Non-pigmented ciliary epithelial cell (primary cell): Measurements from ENCODE around the gene CORIN.

ENCODE experiments used
- DNase-seq: peaks from one replicate; pipeline ENCODE4 v3.0.0-alpha.2; 2010; ENCODE audit warnings: low read depth

The CORIN gene, protein sequence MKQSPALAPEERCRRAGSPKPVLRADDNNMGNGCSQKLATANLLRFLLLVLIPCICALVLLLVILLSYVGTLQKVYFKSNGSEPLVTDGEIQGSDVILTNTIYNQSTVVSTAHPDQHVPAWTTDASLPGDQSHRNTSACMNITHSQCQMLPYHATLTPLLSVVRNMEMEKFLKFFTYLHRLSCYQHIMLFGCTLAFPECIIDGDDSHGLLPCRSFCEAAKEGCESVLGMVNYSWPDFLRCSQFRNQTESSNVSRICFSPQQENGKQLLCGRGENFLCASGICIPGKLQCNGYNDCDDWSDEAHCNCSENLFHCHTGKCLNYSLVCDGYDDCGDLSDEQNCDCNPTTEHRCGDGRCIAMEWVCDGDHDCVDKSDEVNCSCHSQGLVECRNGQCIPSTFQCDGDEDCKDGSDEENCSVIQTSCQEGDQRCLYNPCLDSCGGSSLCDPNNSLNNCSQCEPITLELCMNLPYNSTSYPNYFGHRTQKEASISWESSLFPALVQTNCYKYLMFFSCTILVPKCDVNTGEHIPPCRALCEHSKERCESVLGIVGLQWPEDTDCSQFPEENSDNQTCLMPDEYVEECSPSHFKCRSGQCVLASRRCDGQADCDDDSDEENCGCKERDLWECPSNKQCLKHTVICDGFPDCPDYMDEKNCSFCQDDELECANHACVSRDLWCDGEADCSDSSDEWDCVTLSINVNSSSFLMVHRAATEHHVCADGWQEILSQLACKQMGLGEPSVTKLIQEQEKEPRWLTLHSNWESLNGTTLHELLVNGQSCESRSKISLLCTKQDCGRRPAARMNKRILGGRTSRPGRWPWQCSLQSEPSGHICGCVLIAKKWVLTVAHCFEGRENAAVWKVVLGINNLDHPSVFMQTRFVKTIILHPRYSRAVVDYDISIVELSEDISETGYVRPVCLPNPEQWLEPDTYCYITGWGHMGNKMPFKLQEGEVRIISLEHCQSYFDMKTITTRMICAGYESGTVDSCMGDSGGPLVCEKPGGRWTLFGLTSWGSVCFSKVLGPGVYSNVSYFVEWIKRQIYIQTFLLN

DNA sequence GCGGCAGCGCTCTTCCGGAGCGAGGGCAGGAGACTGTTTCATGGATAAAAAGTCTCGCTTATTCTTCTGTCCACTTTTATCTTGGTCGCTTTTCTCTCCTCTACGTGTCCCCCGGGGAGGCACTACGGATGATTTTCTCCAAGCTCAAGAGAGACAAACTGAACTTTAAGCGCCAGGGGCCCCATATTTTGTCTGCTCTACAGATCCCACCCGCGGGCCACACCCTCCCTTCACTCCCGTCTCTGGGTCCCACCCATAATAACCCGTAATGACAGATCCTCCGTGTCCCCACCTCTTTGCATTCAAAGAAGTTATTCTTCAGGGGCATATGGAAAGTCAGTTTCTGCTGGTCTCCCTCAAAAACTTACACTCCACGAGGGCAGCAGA lies at the start of gene CORIN:
TSS of gene CORIN (minus strand) at position 160 of the 387 bp plus-strand sequence. CDS start at position 42, 118 bp downstream.
- DNase-seq = no peak

DNA sequence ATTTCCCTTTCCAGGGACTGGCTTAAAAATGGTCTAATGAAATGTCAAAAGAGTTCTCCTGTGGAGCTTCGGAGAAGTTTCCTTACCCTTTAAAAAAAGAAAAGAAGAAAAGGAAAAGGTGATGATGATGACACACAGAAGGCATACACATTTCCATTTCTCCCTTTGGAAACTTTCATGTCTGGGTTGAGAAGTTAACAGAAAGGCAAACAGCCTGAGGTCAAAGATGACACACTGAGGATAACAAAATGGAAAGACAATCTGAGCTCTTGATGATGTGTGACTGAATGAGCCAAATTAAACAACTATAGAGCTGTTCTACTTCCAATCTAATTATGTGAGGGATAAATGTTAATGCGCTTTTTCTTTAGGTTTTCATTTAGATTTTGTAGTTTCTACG lies 44.4 kb upstream of the CORIN start:
- no peak for DNase-seq

DNA sequence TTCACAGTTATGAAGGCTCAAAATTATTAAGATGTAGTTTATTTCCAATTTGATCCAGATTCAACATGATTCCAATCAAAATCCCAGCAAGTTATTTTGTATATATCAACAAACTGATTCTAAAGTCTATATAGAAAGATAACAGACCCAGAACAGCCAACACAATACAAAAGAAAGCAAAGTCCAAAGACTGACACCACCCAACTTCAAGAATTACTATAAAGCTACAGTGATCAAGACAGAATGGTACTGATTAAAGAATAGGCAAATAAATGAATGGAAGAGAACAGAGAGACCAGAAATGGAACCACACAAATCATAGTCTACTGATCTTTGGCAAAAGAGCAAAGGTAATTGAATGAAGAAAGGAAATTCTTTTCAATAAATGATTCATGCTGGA lies 41.6 kb upstream of the CORIN start:
- no peak for DNase-seq

DNA sequence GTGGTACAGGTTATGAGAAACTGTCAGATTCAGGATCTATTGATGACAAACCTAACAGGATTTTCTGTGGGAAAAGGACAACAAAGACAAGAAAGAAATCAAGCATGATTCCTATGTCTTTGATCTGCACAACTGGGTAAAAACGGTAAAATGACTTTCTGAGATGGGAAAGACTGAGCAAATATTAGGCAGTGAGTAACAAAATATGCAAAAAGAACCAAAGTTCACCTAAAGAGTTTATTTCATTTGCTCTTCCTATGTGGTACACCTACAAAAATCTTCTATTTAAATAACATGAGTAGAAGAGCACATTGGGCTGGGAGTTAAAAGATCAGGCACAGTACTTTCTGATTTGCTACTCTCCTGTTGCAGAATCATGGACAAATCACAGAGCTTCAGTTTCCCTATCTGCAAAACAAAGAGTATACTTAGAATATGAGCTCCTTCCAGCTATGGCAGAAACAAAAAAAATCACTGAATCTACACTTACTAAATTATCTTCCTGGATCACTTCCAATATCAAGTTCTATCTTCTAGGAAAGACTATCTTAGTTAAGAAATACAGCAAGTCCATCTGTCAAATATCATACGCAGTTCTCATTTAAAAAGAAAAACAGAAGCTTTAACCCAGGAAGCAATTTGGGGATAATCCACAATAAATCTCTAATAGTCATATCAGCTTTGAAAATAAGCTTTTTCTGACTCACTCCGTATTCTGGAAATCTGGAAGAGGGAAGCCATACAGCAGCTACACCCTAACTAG lies 39.1 kb upstream of the CORIN start:
- no peak for DNase-seq

DNA sequence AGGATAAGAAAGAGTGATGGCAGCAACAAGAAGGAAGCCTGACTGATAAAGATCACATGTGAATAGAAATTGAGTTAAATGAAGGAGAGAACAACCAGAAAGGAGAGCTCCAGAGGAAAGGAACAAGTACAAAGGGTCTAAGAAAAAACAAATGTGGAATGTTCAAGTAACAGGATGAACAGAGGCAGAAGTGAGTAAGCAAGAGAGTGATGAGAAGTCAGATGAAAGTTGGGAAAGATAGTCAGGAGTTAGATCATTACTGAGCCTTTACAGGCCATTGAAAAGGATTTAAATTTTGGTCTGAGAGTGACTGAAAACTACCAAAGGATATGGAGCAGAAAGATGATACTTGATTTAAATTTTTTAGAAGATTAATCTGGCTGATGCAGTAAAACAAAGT lies 38.4 kb upstream of the CORIN start:
- DNase-seq = no peak

DNA sequence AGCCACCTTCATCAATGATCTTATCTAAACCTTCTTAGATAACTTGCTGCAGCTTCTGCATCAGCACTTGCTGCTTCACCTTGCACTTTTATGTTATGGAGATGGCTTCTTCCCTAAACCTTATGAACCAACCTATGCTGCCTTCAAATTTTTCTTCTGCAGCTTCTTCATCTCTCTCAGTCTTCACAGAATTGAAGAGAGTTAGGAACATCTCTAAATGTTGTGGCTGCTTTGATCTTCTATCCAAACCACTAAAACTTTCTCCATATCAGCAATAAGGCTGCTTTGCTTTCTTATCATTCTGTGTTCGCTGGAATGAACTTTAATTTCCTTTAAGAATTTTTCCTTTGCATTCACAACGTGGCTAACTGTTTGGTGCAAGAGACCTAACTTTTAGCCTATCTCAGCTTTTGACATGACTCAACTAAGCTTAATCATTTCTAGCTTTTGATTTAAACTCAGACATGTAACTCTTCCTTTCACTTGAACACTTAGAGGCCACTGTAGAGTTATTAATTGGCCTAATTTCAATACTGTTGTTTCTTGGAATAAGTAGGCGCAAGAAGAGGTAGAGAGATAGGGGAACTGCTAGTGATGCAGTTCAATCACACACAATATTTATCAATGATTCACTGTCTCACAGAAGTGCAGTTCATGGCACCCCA lies 36.1 kb upstream of the CORIN start:
- no peak for DNase-seq

DNA sequence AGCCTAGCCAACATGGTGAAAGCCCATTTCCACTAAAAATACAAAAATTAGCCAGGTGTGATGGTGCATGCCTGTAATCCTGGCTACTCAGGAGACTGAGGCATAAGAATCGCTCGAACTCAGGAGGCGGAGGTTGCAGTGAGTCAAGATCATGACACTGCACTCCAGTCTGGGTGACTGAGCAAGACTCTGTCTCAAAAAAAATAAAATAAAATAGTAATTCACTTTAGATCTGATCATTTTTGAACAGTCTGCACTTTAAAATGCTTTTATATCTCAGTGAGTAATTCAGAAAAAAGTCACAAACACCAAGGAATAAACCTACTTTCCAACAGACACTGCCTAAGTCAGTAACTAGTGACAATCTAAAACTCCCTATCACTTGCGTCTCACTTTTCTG lies 25.6 kb upstream of the CORIN start:
- no peak for DNase-seq

DNA sequence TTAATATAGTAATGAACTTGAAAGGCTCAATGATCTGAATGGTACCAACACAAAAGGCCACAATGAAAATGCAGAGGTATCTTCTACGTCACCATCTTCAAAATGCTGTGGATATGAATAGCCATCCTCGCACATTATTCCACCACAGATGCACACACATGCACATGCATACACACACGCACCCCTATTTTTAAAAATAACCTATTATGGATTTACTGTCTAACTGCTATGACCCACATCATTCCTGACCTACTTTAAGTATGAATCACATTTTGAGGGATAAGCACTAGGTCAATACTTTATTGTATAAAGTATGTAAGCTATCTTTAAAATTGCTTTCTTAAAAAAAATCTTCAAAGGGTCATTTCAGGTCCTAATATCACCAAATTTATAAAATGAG lies 24.4 kb upstream of the CORIN start:
- DNase-seq = peak; percentile 73

DNA sequence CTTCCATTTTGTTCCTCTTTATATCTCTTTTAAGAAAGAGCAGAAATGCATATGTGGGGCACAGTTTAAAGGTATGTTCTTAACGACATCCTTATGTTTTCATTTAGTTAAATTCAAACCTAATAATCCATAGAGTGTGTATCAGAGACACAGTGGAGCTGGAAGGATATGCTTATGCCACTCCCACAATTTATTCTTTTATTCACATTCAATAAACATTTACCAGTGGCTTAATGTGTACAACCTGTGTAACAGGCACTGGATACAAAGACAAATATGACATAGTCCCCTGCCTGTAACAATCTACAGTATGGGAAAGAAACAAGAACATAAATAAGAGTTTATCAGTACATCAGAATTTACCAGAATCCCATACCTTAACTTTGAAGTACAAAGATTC lies 22.4 kb upstream of the CORIN start:
- DNase-seq = no peak

DNA sequence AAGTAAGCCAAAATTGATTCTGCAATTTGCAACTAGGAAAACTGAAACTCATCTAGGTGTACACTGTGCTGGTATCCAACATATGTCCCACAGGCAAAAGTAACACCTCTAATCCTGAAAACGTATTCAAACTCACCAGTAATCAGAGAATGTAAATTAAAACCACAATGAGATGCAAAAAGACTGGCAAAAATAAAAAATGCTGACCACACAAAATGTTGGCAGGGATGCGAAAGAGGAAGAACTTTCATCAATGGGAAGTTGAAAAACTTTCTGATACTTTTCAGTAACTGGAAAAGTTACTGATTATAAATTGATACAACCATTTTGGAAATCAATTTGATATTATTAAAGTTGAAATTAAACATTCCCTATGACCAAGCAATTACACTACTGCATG lies 20.1 kb upstream of the CORIN start:
- DNase-seq = no peak

DNA sequence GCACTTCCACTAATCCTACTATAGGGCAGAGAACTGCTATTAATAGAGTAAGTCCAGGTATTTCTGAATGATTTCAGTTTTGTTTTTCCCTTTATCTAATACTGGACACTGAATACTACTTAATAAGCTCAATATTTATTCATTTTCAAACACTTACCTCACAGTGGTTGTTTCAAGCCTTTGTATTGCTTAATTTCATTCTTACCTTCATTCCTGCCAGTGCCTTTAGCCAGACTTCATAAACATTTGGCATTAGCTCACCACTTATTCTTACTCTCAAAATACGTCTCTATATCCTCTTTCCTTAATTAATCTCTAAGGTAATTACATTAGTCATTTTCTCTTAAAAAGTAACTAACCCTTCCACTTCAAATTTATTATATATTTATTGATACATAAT lies 18.8 kb upstream of the CORIN start:
- DNase-seq = no peak

DNA sequence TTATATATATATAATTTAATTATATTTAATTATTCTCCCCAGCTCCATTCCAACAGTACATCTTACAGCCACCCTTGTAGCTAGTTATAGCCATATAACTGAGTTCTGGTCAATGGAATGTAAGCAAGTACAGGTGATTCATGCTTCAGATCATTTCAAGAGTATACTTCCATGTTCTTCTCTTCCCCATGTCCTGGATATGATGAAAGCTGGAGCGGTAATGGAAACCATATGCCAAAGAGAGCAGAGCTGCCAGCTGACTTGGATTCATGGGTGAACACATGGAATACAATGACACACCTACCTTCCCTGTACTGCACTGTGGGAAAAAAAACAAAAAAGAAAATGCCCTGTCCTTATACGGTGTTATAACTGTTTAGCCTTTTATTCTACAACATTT lies 17.5 kb upstream of the CORIN start:
- DNase-seq = peak; percentile 78

DNA sequence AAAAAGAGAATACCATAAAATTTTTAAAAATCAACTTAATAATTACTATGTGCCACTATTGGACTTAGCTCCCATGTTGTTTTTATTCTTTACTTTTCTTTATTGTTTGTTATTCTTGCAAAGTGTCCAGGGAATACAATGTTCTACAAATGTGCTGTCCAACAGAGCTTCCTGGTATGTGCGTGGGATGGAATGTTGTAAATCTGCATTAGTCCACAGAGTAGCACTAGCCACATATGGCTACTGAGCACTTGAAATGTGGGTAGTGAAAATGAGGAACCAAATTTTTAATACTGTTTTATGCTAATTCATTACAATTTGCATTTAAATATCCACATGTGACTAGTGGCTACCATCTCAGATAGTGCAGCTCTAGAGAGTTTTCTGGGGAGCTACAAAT lies 14.3 kb upstream of the CORIN start:
- peak; percentile 94 for DNase-seq

DNA sequence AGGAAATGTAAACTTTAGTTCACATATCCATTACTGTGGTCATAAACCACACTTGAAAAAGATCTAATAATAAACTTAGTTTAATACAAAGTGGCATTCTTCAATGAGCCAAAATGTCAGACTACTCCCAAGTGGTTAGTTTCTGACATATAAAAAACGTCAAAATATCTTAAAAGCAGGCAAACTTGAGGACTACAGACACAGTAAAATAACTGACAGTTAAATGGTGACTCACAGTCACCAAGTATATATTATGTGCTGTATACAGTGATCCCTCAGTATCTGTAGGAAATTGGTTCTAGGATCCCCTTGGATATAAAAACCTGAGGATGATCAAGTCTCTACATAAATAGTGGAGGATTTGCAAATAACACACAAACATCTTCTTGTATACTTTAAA lies 11.6 kb upstream of the CORIN start:
- no peak for DNase-seq

DNA sequence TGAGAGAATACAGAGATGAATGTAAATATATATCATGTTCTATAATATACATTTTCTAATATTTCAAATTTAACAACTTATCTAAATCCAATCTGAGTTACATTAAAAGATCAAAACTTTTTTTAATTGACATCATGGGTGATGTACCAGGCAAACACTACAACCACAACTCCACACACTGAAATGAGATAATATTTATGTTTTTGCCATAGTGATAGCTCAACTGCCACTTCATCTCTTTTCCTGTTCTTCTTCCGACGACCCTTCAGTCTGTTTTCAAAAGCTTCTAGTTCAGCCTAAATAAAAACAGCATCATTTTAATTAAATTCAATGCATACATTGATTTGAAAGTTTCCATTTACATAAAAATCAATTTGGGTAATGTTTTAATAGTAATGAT lies 10.2 kb upstream of the CORIN start:
- DNase-seq = no peak

DNA sequence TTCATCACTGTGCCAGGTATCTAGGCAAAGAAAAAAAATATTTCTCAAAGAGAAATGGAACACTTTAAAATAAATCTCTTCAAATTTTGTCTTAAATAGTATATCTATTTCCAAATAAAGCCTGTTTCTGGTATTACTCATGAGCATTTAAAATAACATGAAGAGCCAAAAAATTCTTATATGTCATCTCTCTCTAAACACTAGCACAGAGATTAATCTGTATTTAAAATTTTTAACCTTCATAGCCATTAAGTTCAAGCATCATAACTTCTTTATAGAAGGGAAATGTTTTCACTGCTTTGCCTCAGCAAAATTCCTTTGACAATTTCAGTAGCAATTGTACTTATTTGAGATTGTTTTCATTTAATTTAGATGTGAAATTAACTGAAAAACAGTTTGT lies 5.1 kb upstream of the CORIN start:
- DNase-seq = no peak

DNA sequence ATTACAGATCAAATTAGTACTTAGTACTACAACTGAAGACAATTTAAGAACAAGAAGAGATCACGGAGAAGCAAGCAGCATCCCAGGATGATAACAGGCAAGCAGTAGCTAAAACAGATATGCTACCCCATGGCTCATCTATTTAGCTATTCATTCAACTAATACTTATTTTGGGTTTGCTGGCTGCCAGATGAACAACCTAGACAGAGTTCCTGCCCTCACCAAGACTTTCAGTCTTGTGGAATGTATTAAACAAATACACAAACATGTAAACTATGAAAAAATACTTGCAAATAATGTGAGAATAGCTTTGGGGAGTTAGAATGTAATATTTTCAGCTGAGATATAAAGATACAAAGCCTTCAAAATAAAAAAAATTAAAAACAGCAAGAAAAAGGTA lies 2.4 kb upstream of the CORIN start:
- DNase-seq = no peak

DNA sequence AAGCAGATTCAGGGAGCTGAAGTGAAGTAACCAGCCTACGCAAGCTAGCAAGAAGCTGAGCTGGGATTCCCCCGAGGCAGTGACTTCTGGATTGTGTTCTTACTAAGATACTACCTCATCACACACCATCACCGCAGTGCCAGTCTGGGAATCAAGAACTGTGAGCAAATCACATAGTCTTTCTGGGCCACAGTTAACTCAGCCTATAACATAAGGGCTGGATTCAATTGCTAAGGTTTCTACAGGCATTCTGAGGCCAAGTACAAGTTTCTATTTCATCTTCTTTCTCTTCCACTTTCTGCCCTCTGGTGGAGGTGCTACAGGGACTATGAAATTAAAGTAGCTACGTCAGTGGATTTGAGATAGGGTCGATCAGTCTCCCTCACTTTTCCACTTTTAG lies 1.4 kb upstream of the CORIN start:
- no peak for DNase-seq

DNA sequence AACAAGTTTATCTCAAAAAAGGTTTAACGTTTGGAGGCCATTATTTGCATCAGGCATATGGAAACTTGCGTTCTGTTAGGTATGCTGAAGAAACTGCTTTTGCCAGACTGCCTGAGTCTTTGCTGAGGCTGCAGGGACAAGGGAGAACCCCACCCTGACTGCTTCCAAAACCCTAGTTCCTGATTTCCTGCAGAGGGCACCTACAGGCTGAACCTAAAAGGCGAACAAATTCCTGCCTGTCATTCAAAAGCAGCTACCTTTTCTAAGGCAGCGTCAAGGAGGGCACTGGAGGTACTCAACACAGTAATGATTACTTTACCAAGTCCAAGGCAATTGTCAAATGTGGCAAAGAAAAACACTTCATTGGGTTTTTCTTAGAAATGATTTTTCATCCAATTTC lies 578 bp upstream of the CORIN start:
- DNase-seq = no peak

DNA sequence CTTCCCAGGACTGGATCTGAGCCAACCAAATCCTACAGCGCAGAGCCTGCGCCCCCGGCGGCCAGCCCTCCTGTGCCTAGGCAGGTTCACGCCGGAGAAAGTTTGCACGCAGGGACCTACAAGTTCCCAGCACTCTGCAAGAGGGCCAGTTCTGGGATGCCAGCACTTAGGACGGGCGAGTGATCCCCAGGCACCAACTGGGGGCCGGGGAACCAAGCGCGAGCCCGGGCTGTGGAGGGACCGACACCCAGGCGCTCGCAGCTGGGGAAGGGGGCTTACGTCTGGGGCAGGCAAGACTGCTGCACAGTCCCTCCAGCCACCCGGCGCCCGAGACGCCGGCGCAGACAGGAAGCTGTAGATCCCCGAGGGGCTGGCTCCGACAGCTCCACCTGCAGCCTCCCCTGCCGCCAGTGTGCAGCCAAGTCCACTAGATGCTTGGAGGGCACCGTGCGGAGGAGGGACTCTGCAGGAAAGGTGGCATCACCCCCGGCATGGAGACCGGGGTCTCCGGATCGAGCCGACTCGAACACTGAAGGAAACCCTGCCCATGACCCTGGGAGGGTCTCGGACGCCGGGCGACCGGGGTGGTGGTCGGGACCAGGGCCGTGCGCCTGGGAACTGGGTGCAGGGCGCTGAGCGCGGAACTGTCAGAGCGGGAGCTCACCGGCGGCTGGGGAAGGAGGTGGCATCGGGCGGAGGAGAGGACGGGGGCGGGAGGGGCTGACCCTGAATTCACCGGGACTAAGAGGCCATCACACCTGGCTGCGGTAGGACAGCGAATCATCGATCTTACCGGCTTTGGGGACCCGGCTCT lies 566 bp downstream of the CORIN start:
- no peak for DNase-seq

DNA sequence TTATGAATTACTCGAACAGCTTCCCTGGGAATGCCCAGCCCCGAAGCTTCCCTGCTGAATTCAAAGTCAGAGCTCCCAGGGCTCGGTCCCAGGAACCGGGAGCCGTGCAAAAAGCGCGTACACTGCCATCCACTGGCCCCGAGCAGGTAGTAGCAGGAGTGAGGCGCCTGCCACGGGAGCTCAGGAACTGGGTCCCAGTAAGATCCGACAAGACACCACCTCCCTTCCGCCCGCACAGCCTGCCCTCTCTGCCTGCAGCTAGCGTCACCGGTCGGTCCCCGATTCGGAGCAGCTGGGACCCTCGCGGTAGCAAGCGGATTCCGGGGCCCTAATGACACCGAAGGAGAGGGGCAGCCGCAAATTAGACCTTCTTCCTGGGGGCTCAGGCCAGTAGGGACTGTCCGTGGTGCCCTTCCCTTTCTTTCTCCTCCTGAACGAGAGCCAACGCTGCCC lies 1.2 kb downstream of the CORIN start:
- peak; percentile 56 for DNase-seq
